Fibroblast of villous mesenchyme (primary cell): ENCODE measurements around the gene FANCD2OS. TPM values are rescaled to one million over a fixed set of nuclear protein-coding genes. Genes with fewer than 3 reads are reported as not detected.

Experiments used
- DNase-seq: peaks from one replicate; pipeline ENCODE4 v3.0.0-alpha.2; 2010; ENCODE audit warnings: low read depth
- H3K4me3 ChIP-seq: 2 replicates; pipeline ENCODE4 v1.5.1; 2011; ENCODE audit warnings: low read depth, mild to moderate bottlenecking, low read length
- total RNA-seq: library from RNA; depleted of rRNA; stranded (reverse); fragments of >200 nt; gene quantifications from 2 replicates; pipeline ENCODE4 v1.2.3, GENCODE V29; 2012
- TF ChIP-seq, protein P1 (sequence below): IDR thresholded peaks from 2 replicates; pipeline ENCODE4 v1.5.1; 2012; ENCODE audit warnings: low read depth, mild to moderate bottlenecking, low read length; ENCODE audit not compliant: insufficient read depth

Gene FANCD2OS, protein sequence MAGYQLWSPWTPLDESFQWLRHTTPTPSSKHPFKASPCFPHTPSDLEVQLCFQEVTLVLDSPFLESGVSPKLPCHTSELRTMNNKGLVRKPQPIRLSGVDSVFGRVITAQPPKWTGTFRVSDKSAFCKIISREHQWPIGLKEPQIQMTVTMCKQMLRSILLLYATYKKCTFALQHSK
- not detected in 2 replicates for total RNA-seq

DNA sequence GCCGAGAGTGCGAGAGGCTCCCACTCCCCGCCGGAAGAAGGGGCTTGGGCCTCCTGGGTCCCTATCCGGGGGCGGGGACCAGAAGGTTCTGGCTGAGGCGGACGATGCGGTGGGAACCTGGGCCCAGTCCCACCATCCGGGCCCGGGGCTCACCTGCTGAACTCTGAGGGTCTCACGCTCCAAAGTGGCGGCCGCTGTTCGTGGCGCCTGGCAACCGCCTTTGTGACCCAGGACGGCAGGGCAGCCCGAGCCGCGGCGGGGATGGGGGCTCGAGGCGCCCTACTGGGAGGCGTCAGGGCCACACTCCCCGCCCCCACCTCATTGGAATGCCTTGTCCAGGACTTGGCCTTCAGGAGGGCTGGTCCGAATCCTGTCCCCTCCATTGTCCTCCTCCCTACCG, at the start of gene FANCD2OS:
TSS of gene FANCD2OS (minus strand) at position 165 of the 400 bp plus-strand sequence. CDS start 3,481 bp downstream, outside the sequence.
- DNase-seq, result no peak
- H3K4me3 ChIP-seq, result no peak within 1 kb of the TSS
- TF ChIP-seq, protein P1, sequence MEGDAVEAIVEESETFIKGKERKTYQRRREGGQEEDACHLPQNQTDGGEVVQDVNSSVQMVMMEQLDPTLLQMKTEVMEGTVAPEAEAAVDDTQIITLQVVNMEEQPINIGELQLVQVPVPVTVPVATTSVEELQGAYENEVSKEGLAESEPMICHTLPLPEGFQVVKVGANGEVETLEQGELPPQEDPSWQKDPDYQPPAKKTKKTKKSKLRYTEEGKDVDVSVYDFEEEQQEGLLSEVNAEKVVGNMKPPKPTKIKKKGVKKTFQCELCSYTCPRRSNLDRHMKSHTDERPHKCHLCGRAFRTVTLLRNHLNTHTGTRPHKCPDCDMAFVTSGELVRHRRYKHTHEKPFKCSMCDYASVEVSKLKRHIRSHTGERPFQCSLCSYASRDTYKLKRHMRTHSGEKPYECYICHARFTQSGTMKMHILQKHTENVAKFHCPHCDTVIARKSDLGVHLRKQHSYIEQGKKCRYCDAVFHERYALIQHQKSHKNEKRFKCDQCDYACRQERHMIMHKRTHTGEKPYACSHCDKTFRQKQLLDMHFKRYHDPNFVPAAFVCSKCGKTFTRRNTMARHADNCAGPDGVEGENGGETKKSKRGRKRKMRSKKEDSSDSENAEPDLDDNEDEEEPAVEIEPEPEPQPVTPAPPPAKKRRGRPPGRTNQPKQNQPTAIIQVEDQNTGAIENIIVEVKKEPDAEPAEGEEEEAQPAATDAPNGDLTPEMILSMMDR, result no peak

DNA sequence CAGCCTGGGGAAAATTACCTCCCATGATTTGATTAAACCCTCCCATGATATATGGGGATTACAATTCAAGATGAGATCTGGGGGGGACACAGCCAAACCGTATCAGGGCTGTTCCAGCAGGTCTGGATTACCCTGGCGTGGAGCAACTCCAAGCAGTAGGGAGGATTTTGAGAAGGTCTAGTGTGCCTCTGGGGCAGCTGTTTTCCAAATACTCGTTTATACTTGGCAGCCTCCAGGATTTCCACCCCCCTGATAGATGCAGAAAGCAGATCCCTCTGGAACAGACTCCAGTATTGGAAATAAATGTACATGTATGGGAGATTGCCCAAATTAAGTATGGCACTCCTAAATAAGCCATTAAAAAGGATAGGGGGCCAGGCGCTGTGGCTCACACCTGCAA, 49.0 kb upstream of the FANCD2OS start:
- no peak overlapping the region for H3K4me3 ChIP-seq
- DNase-seq, result no peak
- TF ChIP-seq, protein P1, result no peak

DNA sequence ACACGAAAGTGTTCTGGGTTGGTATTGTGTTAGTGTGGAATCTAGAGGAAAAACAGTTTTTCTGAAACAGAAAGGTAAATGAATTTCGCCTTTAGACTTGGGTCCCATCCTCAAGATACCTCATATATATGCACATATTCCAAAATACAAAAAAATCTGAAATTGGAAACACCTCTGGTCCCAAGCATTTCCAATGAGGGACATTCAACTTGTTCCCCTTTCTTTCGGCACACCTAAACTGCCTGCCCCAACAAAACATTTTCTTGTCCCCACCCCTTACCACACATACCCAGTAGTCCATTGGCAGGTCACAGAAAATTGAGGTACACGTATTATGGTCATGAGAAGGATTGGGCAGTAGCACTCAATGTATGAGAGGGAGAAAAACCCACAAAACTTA, 47.6 kb upstream of the FANCD2OS start:
- DNase-seq, result no peak
- TF ChIP-seq, protein P1, result no peak
- no peak overlapping the region for H3K4me3 ChIP-seq

DNA sequence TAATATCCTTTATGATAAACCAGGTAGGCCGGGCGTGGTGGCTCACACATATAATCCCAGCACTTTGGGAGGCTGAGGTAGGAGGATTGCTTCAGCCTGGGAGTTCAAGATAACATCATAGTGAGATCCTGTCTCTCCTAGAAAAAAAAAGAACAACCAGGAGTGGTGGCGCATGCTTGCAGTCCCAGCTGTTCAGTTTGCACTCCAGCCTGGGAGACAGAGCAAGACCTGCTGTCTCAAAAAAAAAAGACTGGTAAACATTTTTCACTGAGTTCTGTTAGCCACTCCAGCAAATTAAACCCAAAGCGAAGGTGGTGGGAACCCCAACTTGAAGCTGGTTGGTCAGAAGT, 47.0 kb upstream of the FANCD2OS start:
- TF ChIP-seq, protein P1, result no peak
- no peak for DNase-seq
- H3K4me3 ChIP-seq, result no peak overlapping the region

DNA sequence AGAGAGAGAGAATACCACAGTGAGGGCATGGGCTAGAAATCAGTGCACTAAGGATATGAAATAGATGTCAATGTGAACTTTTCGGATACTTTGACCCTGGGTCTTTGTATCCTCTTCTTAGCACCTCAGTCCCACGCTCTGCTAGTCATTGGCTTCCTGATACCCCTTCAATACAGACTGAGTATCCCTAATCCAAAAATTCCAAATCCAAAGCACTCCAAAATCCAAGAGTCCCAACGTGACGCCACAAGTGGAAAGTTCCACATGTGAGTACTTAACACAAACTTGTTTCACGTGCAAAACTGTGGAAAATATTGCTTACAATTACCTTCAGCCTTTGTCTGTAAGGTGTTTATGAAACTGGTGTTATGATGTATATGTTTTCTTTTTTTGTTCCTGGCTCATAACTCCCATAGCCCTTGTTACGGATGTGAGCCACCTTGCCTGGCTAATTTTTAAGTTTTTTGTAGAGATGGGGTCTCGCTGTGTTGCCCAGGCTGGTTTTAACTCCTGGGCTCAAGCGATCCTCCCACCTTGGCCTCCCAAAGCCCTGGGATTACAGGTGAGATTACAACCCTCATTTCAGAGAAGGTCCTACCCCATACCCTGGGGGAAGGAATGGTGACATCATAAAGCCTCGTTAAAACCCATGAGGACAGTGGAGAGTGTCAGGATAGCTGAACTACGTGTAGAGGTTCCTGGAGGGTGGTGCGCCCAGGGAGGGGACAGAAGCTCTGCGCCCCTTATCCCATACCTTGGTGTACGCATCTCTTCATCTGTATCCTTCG, 46.5 kb upstream of the FANCD2OS start:
- H3K4me3 ChIP-seq, result no peak overlapping the region
- no peak for DNase-seq
- TF ChIP-seq, protein P1, result no peak

DNA sequence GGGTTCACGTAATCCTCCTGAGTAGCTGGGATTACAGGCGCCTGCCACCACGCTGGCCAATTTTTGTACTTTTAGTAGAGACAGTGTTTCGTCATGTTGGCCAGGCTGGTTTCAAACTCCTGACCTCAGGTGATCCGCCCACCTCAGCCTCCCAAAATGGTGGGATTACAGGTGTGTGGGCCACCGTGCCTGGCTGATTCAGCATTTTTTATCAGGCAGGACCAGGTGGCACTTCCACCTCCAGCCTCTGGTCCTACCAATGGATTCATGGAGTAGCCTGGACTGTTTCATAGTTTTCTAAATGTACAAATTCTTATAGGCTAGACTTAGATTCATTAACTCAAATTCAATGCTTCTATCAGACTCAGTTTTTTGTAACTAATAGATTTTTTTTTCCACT, 42.9 kb upstream of the FANCD2OS start:
- TF ChIP-seq, protein P1, result no peak

More for the DNA sequence above, 42.9 kb upstream of the FANCD2OS start:
- no peak overlapping the region for H3K4me3 ChIP-seq
- DNase-seq, result no peak
